H9 (cell line): ENCODE data around the gene PLS3. TPM values are rescaled to one million over a fixed set of nuclear protein-coding genes. Genes with fewer than 3 reads are reported as not detected.

Source experiments
- DNase-seq: peaks from one replicate; pipeline ENCODE4 v3.0.0-alpha.2; 2017
- H2AFZ ChIP-seq: one replicate; pipeline ENCODE4 v1.6.1; 2013; ENCODE audit warnings: mild to moderate bottlenecking, low read length, control low read depth, moderate library complexity
- H2AK5ac ChIP-seq: 2 replicates; pipeline ENCODE4 v1.6.1; 2013; ENCODE audit warnings: low read length, control low read depth, mixed read lengths; ENCODE audit not compliant: insufficient read length
- H2BK120ac ChIP-seq: one replicate; pipeline ENCODE4 v1.6.1; 2013; ENCODE audit warnings: low read depth, mild to moderate bottlenecking, low read length, control low read depth, inconsistent platforms; ENCODE audit not compliant: poor library complexity, severe bottlenecking
- H2BK12ac ChIP-seq: 2 replicates; pipeline ENCODE4 v1.6.1; 2013; ENCODE audit warnings: low read length, control low read depth, mixed read lengths, low read depth; ENCODE audit not compliant: insufficient read length
- H2BK15ac ChIP-seq: 2 replicates; pipeline ENCODE4 v1.6.1; 2013; ENCODE audit warnings: low read depth, low read length, control low read depth
- H2BK20ac ChIP-seq: one replicate; pipeline ENCODE4 v1.6.1; 2013; ENCODE audit warnings: low read depth, mild to moderate bottlenecking, low read length, control low read depth, inconsistent platforms; ENCODE audit not compliant: poor library complexity, severe bottlenecking
- H2BK5ac ChIP-seq: 2 replicates; pipeline ENCODE4 v1.6.1; 2013; ENCODE audit warnings: low read length, control low read depth, mixed read lengths; ENCODE audit not compliant: insufficient read length
- H3K14ac ChIP-seq: 2 replicates; pipeline ENCODE4 v1.6.1; 2013; ENCODE audit warnings: low read length, control low read depth; ENCODE audit not compliant: insufficient read depth
- H3K18ac ChIP-seq: 2 replicates; pipeline ENCODE4 v1.6.1; 2013; ENCODE audit warnings: low read depth, mild to moderate bottlenecking, mixed read lengths, low read length, control low read depth; ENCODE audit not compliant: insufficient read length
- H3K23ac ChIP-seq: 2 replicates; pipeline ENCODE4 v1.6.1; 2013; ENCODE audit warnings: low read length, control low read depth, mixed read lengths, low read depth; ENCODE audit not compliant: insufficient read length
- H3K23me2 ChIP-seq: 2 replicates; pipeline ENCODE4 v1.6.1; 2013; ENCODE audit warnings: low read depth, mild to moderate bottlenecking, mixed read lengths, low read length, control low read depth; ENCODE audit not compliant: insufficient read length, poor library complexity, severe bottlenecking
- H3K27ac ChIP-seq: 2 replicates; pipeline ENCODE4 v1.5.1; 2013; ENCODE audit warnings: low read length, control low read depth, mixed read lengths, low read depth; ENCODE audit not compliant: insufficient read length
- H3K27me3 ChIP-seq: 2 replicates; pipeline ENCODE4 v1.6.1; 2013; ENCODE audit warnings: low read length, control low read depth, inconsistent platforms; ENCODE audit not compliant: insufficient read depth
- H3K4ac ChIP-seq: 2 replicates; pipeline ENCODE4 v1.6.1; 2013; ENCODE audit warnings: low read depth, mild to moderate bottlenecking, control low read depth, inconsistent platforms, low read length, moderate library complexity
- H3K4me1 ChIP-seq: 2 replicates; pipeline ENCODE4 v1.6.1; 2013; ENCODE audit warnings: low read length, control low read depth, inconsistent platforms; ENCODE audit not compliant: insufficient read depth
- H3K4me2 ChIP-seq: 2 replicates; pipeline ENCODE4 v1.6.1; 2013; ENCODE audit warnings: low read length, control low read depth, mixed read lengths; ENCODE audit not compliant: insufficient read length, insufficient read depth
- H3K56ac ChIP-seq: 2 replicates; pipeline ENCODE4 v1.6.1; 2013; ENCODE audit warnings: low read depth, mild to moderate bottlenecking, mixed read lengths, low read length, control low read depth; ENCODE audit not compliant: insufficient read length
- H3K79me1 ChIP-seq: 2 replicates; pipeline ENCODE4 v1.6.1; 2013; ENCODE audit warnings: low read depth, mild to moderate bottlenecking, moderate library complexity, low read length, control low read depth, inconsistent platforms; ENCODE audit not compliant: insufficient read depth, poor library complexity, severe bottlenecking
- H3K79me2 ChIP-seq: 2 replicates; pipeline ENCODE4 v1.6.1; 2013; ENCODE audit warnings: low read length, control low read depth, inconsistent platforms; ENCODE audit not compliant: insufficient read depth
- H3K9ac ChIP-seq: 2 replicates; pipeline ENCODE4 v1.6.1; 2013; ENCODE audit warnings: low read length, control low read depth, mixed read lengths; ENCODE audit not compliant: insufficient read length; ENCODE audit errors: extremely low read depth
- H3K9me3 ChIP-seq: one replicate; pipeline ENCODE4 v1.6.1; 2013; ENCODE audit warnings: low read depth, low read length, inconsistent platforms; ENCODE audit not compliant: control insufficient read depth
- H3T11ph ChIP-seq: one replicate; pipeline ENCODE4 v1.6.1; 2013; ENCODE audit warnings: mild to moderate bottlenecking, low read length, control low read depth, inconsistent platforms
- H4K20me1 ChIP-seq: one replicate; pipeline ENCODE4 v1.6.1; 2013; ENCODE audit not compliant: control insufficient read depth, insufficient read length, insufficient read depth
- H4K5ac ChIP-seq: 2 replicates; pipeline ENCODE4 v1.6.1; 2013; ENCODE audit warnings: low read depth, mild to moderate bottlenecking, mixed read lengths, low read length, control low read depth; ENCODE audit not compliant: insufficient read length
- H4K8ac ChIP-seq: replicated peaks from 2 replicates; pipeline ENCODE4 v1.6.1; 2013; ENCODE audit warnings: low read length, control low read depth, mixed read lengths, low read depth; ENCODE audit not compliant: insufficient read length
- H4K91ac ChIP-seq: 2 replicates; pipeline ENCODE4 v1.6.1; 2013; ENCODE audit warnings: low read depth, mild to moderate bottlenecking, moderate library complexity, mixed read lengths, low read length, control low read depth; ENCODE audit not compliant: insufficient read length
- H3K27ac Mint-ChIP-seq, 3 experiments: 2 replicates in 2 of 3; 3 replicates in 1 of 3; pipeline ENCODE4 v1.8.0; 2020 to 2021; ENCODE audit warnings: mixed read lengths in 3 of 3, mild to moderate bottlenecking in 1 of 3, moderate library complexity in 1 of 3
- H3K27me3 Mint-ChIP-seq: 2 replicates; pipeline ENCODE4 v1.8.0; 2021; ENCODE audit warnings: low read depth, mild to moderate bottlenecking, moderate library complexity, mixed read lengths
- H3K36me3 Mint-ChIP-seq, 3 experiments: 2 replicates in 2 of 3; 3 replicates in 1 of 3; pipeline ENCODE4 v1.8.0; 2020 to 2021; ENCODE audit warnings: low read depth in 3 of 3, mixed read lengths in 3 of 3; ENCODE audit not compliant: insufficient read depth in 1 of 3
- H3K4me1 Mint-ChIP-seq, 2 experiments: 2 replicates each; pipeline ENCODE4 v1.8.0; 2020; ENCODE audit warnings: mixed read lengths in 2 of 2
- H3K4me3 Mint-ChIP-seq, 2 experiments: 2 replicates in 1 of 2; 3 replicates in 1 of 2; pipeline ENCODE4 v1.8.0; 2020 to 2021; ENCODE audit warnings: mild to moderate bottlenecking in 2 of 2, mixed read lengths in 2 of 2, moderate library complexity in 1 of 2
- H3K9me3 Mint-ChIP-seq, 2 experiments: 2 replicates in 1 of 2; 3 replicates in 1 of 2; pipeline ENCODE4 v1.8.0; 2020; ENCODE audit warnings: mild to moderate bottlenecking in 2 of 2, mixed read lengths in 2 of 2, moderate library complexity in 1 of 2
- CTCF ChIP-seq: fragments of 200-600 bp; sonication (generic); conservative IDR thresholded peaks from 3 replicates; pipeline ENCODE4 v1.8.0; 2021; ENCODE audit warnings: antibody characterized with exemption, mild to moderate bottlenecking
- WGBS: extraction: QIAGEN DNeasy Blood & Tissue Kit; methylation state at CpG from one replicate; pipeline ENCODE4 v1.1.7; 2013; ENCODE audit warnings: missing lambda C conversion rate, low lambda C conversion rate, mixed read lengths; ENCODE audit not compliant: insufficient read length; ENCODE audit errors: extremely low coverage; 5-methylcytosine and 5-hydroxymethylcytosine counted together
- long read RNA-seq: library from polyadenylated mRNA; unstranded; transcript quantifications from one replicate; pipeline ENCODE4 v2.0.0, GENCODE V29; 2020
- total RNA-seq: library from RNA; stranded (reverse); gene quantifications from 2 replicates; pipeline ENCODE4 v1.2.1, GENCODE V29; 2021

The PLS3 gene
- 315 TPM in 2 replicates for total RNA-seq
- long read RNA-seq, transcript PLS3-202 (16 exons, 3,280 nt) = major isoform, 3,307 of 3,593 reads
- long read RNA-seq, transcript PLS3-209 (16 exons, 3,037 nt) = minor isoform, 7 of 3,593 reads
- long read RNA-seq, partial matches to known transcripts = 120 of 3,593 reads
- long read RNA-seq, other reads (novel, unspliced or antisense) = 159 of 3,593 reads

- Histone ChIP-seq H4K5ac (peak within 1 kb of the TSS; percentile 59), H3K56ac (no peak within 1 kb of the TSS), H3K4ac (no peak within 1 kb of the TSS), H3K4me1 (peaks cover 2% of the 10 kb centered on the region; the same call in 1 of the 2 replicates), H3K9ac (peak within 1 kb of the TSS; percentile 95), H2AFZ (no peak within 1 kb of the TSS), H3K23ac (no peak within 1 kb of the TSS), H3K27me3 (no peaks in the 10 kb centered on the region), H2BK20ac (no peak within 1 kb of the TSS), H4K8ac (no peak within 1 kb of the TSS), H3K4me2 (peak within 1 kb of the TSS; percentile 99), H3K14ac (peak within 1 kb of the TSS; percentile 86), H2BK12ac (no peak within 1 kb of the TSS), H2BK120ac (no peak within 1 kb of the TSS), H4K91ac (peak within 1 kb of the TSS; percentile 11), H3K23me2 (peaks cover 7% of the 10 kb centered on the region), H3K27ac (no peak within 1 kb of the TSS), H2BK15ac (no peak within 1 kb of the TSS), H3K18ac (peak within 1 kb of the TSS; percentile 73), H3K9me3 (no peaks in the 10 kb centered on the region), H2BK5ac (no peak within 1 kb of the TSS), H4K20me1 (no peaks in the 10 kb centered on the region), H3T11ph (no peak within 1 kb of the TSS), H3K79me1 (no peaks in the 10 kb centered on the region), H2AK5ac (no peak within 1 kb of the TSS), H3K79me2 (peaks cover 21% of the 10 kb centered on the region; the same call in 1 of the 2 replicates)
- TF ChIP-seq CTCF = no peak
- H3K27me3 Mint-ChIP-seq = no peaks in the 10 kb centered on the region
- no peaks in the 10 kb centered on the region for H3K9me3 Mint-ChIP-seq
- peaks cover 0 to 17% (median 14%) of the 10 kb centered on the region in 3 experiments; a peak in 4 of 7 replicates for H3K36me3 Mint-ChIP-seq
- H3K27ac Mint-ChIP-seq = peak within 1 kb of the TSS; percentile 95 to 100 (median 98)
- H3K4me3 Mint-ChIP-seq = peak within 1 kb of the TSS; percentile 99
- H3K4me1 Mint-ChIP-seq = peaks cover 46% of the 10 kb centered on the region in 2 experiments
- DNase-seq = peak; percentile 96
- WGBS = no CpG with 5 or more reads among the region's 40 CpGs
Measured at GRCh38 chrX:115560978-115561604, at the start of gene PLS3. Gene PLS3 (plus strand): TSS chrX:115561174. CDS start chrX:115610251, 49,077 bp downstream.
